D721Med (cell line): ENCODE measurements around the gene MXRA7.

Source experiments
- DNase-seq: peaks from one replicate; pipeline ENCODE4 v3.0.0; 2011; ENCODE audit warnings: low spot score; ENCODE audit not compliant: insufficient read length
- FAIRE-seq: peaks from 2 replicates; lab custom pipeline; 2011; peaks lifted over from hg19 to GRCh38; lab: Jason Lieb, UNC
- TF ChIP-seq, protein P1 (sequence below): IDR thresholded peaks from 2 replicates; pipeline ENCODE4 v1.5.1; 2012; ENCODE audit warnings: mild to moderate bottlenecking, control low read depth; ENCODE audit not compliant: insufficient read depth; ENCODE audit errors: missing control alignments

Gene MXRA7, protein sequence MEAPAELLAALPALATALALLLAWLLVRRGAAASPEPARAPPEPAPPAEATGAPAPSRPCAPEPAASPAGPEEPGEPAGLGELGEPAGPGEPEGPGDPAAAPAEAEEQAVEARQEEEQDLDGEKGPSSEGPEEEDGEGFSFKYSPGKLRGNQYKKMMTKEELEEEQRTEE

DNA sequence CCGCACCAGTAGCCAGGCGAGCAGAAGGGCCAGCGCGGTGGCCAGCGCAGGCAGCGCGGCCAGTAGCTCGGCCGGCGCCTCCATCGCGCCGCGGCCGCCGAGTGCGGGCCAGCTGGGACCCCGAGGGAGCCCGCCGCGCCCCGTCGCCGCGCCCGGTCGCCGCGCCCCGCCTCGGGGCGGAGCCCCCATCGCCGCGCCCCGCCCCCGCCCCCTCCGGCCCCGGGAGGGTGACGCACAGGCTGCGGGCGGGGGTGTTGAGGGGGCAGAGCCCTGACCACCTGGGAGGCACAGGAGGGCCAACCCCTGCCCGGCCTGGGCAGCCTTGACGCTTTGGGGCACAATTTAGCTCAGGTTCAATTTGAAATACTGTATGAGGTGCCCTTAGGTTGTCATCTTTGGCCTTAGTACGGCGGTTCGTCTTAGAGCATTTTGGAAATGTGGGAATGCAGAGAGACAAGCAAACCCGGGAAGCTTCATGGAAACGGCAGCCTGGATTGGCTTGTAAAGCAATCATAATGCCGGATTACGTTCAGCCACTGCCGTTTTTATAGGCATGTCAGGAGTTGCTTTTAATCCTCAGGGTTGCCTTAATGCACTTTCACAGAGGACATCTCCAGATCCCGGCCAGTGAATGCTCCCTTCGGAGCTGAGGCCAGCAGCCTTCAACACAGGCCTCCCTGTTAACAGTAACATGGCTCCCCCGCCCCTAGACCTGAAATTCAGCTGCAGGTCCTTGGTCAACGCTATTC is at the start of gene MXRA7:
Gene MXRA7 (minus strand): TSS at position 103 of the 749 bp plus-strand sequence. CDS start 19 bp downstream, at position 84.
- DNase-seq (peak; percentile 82), FAIRE-seq (no peak)
- TF ChIP-seq, protein P1, sequence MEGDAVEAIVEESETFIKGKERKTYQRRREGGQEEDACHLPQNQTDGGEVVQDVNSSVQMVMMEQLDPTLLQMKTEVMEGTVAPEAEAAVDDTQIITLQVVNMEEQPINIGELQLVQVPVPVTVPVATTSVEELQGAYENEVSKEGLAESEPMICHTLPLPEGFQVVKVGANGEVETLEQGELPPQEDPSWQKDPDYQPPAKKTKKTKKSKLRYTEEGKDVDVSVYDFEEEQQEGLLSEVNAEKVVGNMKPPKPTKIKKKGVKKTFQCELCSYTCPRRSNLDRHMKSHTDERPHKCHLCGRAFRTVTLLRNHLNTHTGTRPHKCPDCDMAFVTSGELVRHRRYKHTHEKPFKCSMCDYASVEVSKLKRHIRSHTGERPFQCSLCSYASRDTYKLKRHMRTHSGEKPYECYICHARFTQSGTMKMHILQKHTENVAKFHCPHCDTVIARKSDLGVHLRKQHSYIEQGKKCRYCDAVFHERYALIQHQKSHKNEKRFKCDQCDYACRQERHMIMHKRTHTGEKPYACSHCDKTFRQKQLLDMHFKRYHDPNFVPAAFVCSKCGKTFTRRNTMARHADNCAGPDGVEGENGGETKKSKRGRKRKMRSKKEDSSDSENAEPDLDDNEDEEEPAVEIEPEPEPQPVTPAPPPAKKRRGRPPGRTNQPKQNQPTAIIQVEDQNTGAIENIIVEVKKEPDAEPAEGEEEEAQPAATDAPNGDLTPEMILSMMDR: no peak

DNA sequence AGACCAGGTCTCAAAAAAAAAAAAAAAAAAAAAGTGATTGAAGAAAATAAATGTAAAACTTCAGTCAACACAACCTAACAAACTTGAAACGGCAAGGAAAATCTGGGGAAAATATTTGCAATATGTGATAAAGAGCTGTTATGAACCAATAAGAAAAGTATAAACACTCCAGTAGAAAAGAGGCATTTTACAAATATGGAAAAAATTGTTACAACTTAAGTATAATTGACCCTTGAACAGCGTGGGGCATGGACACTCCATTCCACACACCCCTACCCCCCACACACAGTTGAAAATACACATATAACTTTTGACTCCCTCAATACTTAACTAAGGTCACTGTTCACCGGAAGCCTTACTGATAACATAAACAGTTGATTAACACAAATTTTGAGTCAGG is 47.8 kb upstream of the MXRA7 start:
- TF ChIP-seq, protein P1: no peak
- FAIRE-seq: no peak
- DNase-seq: no peak

DNA sequence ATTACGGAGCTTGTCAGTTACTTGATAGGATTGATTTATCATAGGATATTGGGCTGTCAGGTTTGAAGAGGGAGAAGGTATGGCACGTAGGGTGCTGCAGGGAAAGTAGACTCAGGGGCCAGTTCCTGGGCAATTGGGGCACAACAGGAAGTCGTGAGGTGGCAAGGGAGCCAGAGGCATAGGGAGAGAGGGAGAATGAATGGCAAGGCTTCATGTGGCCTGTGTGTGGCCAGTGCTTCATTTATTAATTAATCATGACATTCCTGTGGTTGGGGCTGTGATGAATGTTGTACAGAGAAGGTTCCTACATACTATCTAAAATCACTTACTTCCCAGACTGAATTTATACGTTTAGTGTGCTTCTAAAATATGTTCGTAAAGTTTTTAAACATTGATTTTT is 46.5 kb upstream of the MXRA7 start:
- DNase-seq (no peak), FAIRE-seq (no peak)
- TF ChIP-seq, protein P1: no peak

DNA sequence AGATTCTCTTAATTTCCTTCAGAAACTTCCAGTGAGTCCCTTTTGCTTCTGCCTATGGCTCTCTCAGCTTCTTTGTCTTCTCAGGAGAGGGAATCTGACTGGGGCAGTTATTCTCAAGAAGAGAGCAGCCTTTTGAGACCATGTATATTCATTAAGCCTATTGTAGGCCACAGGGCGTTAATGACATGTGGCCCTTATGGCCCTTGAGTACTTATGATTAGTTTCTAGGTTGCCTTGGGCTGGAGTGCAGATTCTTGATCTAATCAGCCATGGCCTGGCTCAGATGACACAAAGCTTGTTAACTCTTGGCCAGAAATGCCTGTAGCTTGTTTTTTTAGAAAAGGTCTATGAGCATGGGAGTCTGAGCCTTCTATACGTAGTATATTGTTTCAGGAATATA is 44.5 kb upstream of the MXRA7 start:
- DNase-seq: no peak
- TF ChIP-seq, protein P1: no peak
- no peak for FAIRE-seq

DNA sequence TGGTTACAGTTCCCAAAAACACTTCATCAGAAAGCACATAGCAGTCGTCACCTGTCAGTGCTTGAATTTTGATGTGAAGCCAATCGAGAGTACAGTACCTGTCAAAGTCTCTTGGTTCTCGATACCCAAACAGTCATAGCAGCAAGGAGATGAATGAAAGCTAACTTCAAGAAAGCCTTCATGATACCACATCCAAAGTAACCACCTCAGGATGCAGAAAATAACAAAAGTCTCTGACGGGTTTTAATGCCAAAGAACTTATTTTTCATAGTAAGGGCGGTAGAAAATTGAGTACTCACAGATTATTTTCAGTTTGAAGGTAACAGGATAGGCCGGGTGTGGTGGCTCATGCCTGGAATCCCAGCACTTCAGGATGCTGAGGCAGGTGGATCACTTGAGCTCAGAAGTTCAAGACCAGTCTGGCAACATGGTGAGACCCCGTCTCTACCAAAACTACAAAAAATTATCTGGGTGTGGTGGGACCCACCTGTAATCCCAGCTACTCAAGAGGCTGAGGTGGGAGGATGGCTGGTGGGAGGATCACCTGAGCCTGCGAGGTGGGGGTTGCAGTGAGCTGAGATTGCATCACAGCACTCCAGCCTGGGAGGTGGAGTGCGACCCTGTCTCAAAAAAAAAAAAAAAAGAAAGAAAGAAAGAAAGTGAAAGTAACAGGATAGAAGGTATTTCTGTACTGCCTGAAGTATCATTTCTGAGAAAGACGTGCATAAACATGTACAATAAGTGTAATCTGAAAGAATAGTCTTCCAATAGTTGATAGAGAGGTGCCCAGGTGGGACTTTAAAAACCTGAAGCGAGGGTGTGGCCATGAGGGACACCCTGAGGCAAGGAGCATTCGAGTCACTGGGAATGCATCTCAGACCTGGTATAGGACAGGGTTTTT is 42.5 kb upstream of the MXRA7 start:
- TF ChIP-seq, protein P1: no peak
- no peak for FAIRE-seq
- no peak for DNase-seq

DNA sequence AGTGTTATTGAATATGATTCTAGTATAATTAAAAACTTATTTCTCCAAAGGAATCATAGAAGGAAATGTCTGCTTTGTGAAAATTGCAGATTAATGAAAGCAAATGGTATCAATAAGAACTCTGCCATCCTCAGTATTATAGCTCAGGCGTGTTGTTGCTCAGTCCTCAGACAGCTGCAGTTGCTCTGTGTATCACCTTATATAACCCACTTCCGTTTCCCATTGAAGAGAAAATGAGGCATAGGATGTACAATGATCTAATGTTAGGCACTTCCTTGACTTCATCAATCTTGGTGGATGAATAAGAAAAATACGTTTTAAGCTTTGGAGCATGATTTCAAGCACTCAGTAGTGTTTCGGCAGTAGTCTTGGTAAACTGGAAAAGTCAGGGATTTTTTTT is 41.2 kb upstream of the MXRA7 start:
- TF ChIP-seq, protein P1: no peak
- DNase-seq: no peak
- no peak for FAIRE-seq
